ENCODE measurements around the gene DLGAP1. TPM values are rescaled to one million over a fixed set of nuclear protein-coding genes. Genes with fewer than 3 reads are reported as not detected.

The DLGAP1 gene
- total and polyA plus RNA-seq, 2 of the 8 experiments (the other 6 are each of a cell fraction or from before 2014, with no cell fraction given) = 11.8 to 16.9 TPM

- Histone ChIP-seq H3K4me1 (replicated peaks in 1 of 4; ENCODE audit: control insufficient read depth in 3 of 4, insufficient read depth in 4 of 4, low read length in 3 of 4) (no peaks in the 10 kb centered on the region), H2BK120ac (replicated peaks; ENCODE audit: low read depth, low read length) (no peak overlapping the region), H2BK5ac (ENCODE audit: low read depth, low read length) (no peak overlapping the region), H3K79me1 (ENCODE audit: low read depth, low read length) (no peaks in the 10 kb centered on the region), H3K4me3 (ENCODE audit: extremely low read depth in 1 of 4, insufficient read depth in 2 of 4, low read depth in 3 of 4, low read length in 4 of 4) (no peak overlapping the region), H3K36me3 (ENCODE audit: control insufficient read depth in 2 of 4, insufficient read depth in 4 of 4, low read length in 3 of 4) (no peaks in the 10 kb centered on the region), H3K56ac (replicated peaks; ENCODE audit: insufficient read length, low read depth, low read length) (no peak overlapping the region), H3K9me3 (ENCODE audit: insufficient read depth in 2 of 2, low read depth in 1 of 2, low read length in 1 of 2) (no peaks in the 10 kb centered on the region), H3K18ac (ENCODE audit: extremely low read depth, low read length) (no peak overlapping the region), H3K4me2 (ENCODE audit: insufficient read depth in 1 of 2, low read depth in 2 of 2, low read length in 2 of 2) (no peak overlapping the region), H3K23me2 (ENCODE audit: low read depth, low read length) (0 out of 2 replicates have a peak, but pooled peaks cover 2% of the 10 kb centered on the region), H2AFZ (ENCODE audit: low read length) (no peak overlapping the region), H3K9ac (replicated peaks in 1 of 4; ENCODE audit: extremely low read depth in 1 of 4, low read depth in 3 of 4, low read length in 3 of 4) (no peak overlapping the region), H2BK12ac (ENCODE audit: low read depth, low read length) (no peak overlapping the region), H3K27ac (ENCODE audit: low read depth, low read length) (no peak overlapping the region), H4K5ac (ENCODE audit: insufficient read length, low read depth, low read length) (no peak overlapping the region), H3K79me2 (ENCODE audit: control insufficient read depth in 1 of 2, insufficient read depth in 2 of 2, low read length in 2 of 2) (no peaks in the 10 kb centered on the region), H3K14ac (ENCODE audit: insufficient read length) (no peak overlapping the region), H3K4ac (replicated peaks; ENCODE audit: insufficient read length, low read depth, low read length) (no peak overlapping the region), H3K27me3 (replicated peaks in 1 of 4; ENCODE audit: control insufficient read depth in 3 of 4, extremely low read depth in 1 of 4, insufficient read depth in 3 of 4, low read length in 3 of 4) (no peaks in the 10 kb centered on the region), H4K8ac (ENCODE audit: extremely low read depth, insufficient read depth, low read length) (no peak overlapping the region), H2BK15ac (ENCODE audit: low read length) (no peak overlapping the region), H4K20me1 (replicated peaks in 1 of 2; ENCODE audit: control insufficient read depth in 1 of 2, insufficient read depth in 2 of 2, low read length in 2 of 2) (no peaks in the 10 kb centered on the region), H2AK5ac (ENCODE audit: low read depth, low read length) (no peak overlapping the region), H3K23ac (ENCODE audit: insufficient read length) (no peak overlapping the region), H2BK20ac (ENCODE audit: low read length) (no peak overlapping the region), H4K91ac (replicated peaks; ENCODE audit: insufficient read length, low read length) (no peak overlapping the region)
- POLR2A ChIA-PET (ENCODE audit: partially characterized antibody) = no interaction called here
- FAIRE-seq = no peak
- TF ChIP-seq EZH2 (IDR thresholded peaks at IDR 0.05; ENCODE audit: low read depth, low read length, severe bottlenecking) (no peak), CTBP2 (IDR thresholded peaks at IDR 0.05; ENCODE audit: borderline replicate concordance, insufficient read depth, insufficient read length, low read length) (no peak), CEBPB (IDR thresholded peaks at IDR 0.05; ENCODE audit: low read depth, low read length) (no peak), SP1 (IDR thresholded peaks at IDR 0.05; ENCODE audit: low read depth, low read length) (no peak), BRCA1 (IDR thresholded peaks at IDR 0.05; ENCODE audit: low read depth, low read length) (no peak), SP4 (IDR thresholded peaks at IDR 0.05; ENCODE audit: low read length) (no peak), CREB1 (IDR thresholded peaks at IDR 0.05) (no peak)
- DNase-seq (ENCODE audit: low read depth in 1 of 2, low spot score in 2 of 2) = no peak
- 91% methylated on average over 3 of the region's 3 CpGs; no CpG with 5 or more reads in 1 of the 2 experiments for WGBS, 2 experiments (ENCODE audit: extremely low coverage in 1 of 2, insufficient coverage in 1 of 2, insufficient read length in 1 of 2, insufficient replicate concordance in 2 of 2, low coverage in 1 of 2, low lambda C conversion rate in 2 of 2, missing lambda C conversion rate in 1 of 2)
- CTCF ChIA-PET (ENCODE audit: partially characterized antibody) = interaction anchor here (0.9 to 6.8 kb wide), 4 partner anchors 9 to 410 kb away, joined by 3 to 43 read pairs (median 6); no protein-coding TSS in a partner anchor
These were observed 779.7 kb downstream of the DLGAP1 start for GRCh38 chr18:3675446-3675845.
